HG02973 (cell line): Measurements from ENCODE around the gene VAV3.

Experiments used
- ATAC-seq: cut with Tn5 transposase; IDR thresholded peaks from one replicate; pipeline ENCODE4 v1.9.1; 2021; ENCODE audit warnings: moderate library complexity; ENCODE audit not compliant: unreplicated experiment

VAV3 gene

GRCh38 chr1:107691540-107691939, 273.4 kb downstream of the VAV3 start:
- no peak for ATAC-seq

- ATAC-seq = no peak
These were observed 274.5 kb downstream of the VAV3 start for GRCh38 chr1:107690491-107690890.

GRCh38 chr1:107689733-107690132, 275.2 kb downstream of the VAV3 start:
- no peak for ATAC-seq

DNA sequence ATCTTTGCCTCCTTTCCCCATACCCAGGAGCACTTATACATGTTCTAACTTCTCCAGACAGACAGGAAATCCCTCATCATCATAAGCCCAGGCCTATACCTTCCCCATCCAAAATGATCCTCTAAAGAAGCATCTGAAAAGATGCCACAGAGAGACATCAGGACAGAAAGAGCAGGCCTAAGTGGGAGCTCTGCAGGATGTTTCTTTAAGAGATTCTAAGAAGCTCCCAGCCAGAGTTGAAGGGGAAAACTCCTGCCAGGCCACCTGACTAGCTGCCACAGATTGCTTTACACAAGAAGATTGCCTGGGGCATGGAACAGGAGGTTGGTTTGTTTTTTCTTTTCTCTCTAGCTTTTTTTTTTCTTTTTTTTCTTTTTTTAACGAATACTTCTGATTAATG, 275.8 kb downstream of the VAV3 start:
- no peak for ATAC-seq

DNA sequence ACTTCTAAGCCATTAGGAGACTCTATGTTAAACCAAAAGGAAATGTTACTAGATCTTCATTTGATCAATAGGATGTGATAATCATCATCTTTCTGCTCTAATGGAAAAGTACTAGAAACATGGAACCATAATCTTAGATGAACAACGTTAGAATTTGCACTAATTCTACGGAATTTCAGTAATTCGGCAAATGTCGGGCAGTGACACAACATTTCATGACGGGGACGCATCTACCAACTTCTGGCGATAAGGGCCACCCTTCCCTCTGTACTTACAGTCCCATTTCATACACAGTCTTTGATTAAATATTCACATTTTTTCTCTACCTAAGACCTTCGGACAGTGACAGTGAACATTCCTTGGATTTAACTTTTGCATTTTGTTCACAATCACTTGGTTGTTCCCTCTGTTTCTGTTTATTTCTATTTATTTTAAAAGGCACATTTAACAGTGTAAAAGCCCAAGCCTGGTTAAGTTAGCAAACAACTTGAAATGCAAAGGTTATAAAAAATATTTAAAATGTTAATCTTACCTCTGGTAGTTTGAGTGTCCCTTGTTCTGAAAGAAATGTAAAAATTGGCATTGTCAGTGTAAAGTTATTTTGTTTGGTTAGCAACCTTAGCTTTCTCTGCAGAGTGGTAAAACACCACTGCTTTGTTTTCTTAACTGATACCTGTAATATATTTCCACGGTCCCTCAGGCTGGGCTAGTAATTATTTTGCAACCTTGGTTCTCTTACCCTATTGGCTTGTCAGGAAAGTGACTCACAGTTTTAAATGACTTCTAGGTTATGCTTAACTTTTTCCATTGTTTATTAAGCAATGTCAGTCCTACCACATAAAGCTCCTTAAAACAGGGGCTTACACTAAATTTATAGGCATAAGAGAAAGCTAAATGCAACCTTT, 276.9 kb downstream of the VAV3 start:
- no peak for ATAC-seq

DNA sequence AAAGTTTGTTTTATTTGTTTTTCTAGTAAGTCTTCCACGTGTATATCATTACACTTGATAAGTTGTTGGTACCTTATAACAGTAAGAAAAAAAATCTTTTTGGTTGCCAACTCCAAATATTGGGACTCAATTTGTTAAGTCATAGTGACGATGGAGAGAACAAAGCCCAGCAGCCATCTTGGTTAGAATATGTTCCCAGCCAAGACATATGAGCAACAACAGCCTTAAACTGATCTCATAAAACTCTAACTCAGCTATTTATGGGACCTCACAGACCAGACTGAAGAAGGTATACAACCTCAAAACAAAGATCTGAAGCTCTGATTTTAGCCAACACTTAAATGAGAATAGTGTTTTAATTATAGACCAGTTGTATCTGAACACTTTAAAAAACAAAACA, 281.3 kb downstream of the VAV3 start:
- ATAC-seq = no peak

DNA sequence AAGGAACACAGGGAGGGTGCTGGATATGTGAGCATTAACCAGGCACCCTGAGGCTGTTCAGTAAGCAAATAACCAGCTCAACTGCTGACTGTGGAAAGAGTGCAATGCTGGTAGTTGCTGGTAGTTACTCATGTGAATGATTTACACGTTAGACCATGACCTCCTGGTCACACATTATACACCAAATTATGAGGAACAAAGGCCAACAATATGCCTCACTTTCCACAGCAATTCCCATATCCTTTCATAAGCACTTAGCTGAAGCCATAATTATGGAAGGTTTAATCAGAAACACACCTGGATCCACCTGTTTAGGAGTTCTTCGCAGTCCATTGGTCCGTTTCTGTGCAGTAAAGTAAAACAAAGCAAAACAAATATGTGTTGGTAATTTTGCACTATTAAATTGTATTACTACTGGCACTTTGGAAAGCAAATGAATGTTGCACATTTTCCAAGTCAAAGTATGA, 281.8 kb downstream of the VAV3 start:
- no peak for ATAC-seq

- ATAC-seq = no peak
These were observed 282.5 kb downstream of the VAV3 start for GRCh38 chr1:107682467-107682866.

DNA sequence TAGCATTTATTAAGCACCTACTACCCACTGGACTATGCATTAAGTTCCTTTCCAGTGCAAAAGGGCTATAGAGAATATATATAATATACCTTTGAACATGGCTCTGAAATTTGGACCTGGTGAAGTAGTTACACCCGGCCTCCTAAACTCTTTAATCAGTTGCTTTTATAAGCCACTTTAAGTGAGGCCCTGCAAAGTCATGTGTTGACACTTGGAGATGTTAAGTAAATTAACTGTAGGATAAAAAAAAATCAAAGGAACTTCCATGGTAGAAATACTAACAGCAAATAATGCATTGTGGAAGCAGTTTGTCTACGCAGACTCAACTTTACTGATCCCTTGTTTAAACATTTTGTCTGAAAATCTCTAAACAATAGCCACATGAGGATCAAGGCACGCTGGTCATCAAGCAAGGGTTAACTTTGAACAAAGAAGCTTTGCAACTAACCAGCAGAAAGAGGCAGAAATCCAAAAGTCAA, 283.9 kb downstream of the VAV3 start:
- no peak for ATAC-seq

- no peak for ATAC-seq
These were observed 284.4 kb downstream of the VAV3 start for GRCh38 chr1:107680579-107680985.

GRCh38 chr1:107679411-107679953, 285.5 kb downstream of the VAV3 start:
- no peak for ATAC-seq

DNA sequence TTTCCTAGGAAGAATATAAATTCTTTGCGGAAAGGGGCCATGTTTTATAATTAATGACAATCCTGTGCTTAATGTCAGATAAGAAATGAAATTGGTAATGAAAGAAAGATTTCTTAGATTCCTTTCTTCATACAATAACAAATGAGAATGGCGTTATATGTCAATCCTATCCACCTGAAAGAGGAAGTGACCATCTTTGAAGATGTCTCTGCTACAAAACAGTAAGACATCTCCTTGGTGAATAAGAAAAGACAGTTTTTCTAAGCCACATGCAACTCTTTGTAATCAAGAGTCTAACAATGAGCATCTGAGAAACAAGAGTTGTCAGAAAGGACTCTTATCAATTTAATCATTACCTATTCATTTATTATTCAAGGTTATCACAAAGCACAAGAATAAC, 286.0 kb downstream of the VAV3 start:
- ATAC-seq = no peak

- ATAC-seq = no peak
These were observed 287.3 kb downstream of the VAV3 start for GRCh38 chr1:107677697-107678096.

- no peak for ATAC-seq
These were observed 290.5 kb downstream of the VAV3 start for GRCh38 chr1:107674486-107674885.

GRCh38 chr1:107673006-107673405, 292.0 kb downstream of the VAV3 start:
- ATAC-seq = no peak

DNA sequence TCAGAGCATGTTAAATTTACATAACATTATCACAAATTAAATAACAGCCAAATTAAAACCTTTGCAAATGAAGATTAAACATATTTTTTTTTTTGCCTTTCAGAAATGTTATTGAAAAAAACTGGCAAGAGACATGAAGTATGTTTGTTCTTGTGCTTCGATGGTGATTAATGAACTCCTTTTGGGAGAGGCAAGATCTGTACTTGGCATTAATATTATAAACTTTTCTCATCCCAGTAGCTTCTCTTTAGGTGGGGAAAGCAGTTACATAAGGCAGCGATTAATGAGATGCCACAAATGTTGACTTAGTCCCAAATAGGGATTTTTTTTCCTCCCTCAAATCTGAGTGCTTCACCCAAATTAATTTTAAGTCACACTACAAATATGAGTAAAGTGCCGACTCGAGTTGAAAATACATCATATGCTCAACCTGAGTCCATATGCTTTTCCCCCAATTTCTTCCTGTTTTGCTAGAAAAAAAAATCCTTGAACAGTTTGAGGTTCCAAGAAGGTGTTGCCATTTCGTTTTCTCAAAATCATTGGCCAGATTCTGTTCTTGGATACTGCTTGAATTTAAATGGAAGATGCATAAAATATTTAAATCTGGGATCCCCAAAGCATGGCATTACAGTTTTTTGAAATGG, 294.5 kb downstream of the VAV3 start:
- ATAC-seq = no peak

DNA sequence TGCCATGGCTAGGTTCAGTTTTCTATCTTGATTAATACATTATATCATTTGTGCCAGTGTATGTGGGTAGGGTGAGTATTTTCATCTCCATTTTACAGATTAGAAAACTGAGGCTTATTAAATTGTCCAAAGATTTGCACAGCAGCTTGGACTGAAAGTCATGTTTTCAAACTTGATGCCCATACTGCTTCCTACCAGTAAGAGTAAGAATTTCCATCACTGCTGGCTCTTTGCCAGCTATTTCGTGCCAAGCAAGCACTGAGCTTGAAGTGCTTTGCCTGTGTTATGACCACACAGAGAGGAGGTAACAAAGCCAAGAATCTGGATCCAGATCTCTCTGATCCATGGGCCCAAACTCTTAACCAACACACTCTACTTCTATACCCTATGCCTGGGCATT, 295.0 kb downstream of the VAV3 start:
- no peak for ATAC-seq

DNA sequence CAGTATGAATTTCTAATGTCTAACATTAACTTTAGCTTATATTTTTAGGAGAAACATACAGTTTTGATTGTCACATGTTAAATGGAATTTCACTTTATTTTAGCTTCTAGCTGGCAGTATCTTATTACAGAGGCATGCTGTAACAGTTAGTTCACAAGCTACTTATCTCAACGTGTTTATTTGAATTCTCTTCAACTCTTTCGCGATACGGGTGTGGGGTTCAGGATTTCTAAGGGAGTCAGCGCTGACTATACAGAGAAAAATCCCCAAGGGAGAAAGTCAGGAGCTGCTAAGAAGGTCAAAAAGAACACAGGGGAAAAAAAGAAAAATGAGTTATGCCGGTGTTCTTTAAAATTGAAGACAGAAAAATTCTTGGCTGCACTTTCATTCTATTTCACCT, 296.2 kb downstream of the VAV3 start:
- ATAC-seq = no peak

DNA sequence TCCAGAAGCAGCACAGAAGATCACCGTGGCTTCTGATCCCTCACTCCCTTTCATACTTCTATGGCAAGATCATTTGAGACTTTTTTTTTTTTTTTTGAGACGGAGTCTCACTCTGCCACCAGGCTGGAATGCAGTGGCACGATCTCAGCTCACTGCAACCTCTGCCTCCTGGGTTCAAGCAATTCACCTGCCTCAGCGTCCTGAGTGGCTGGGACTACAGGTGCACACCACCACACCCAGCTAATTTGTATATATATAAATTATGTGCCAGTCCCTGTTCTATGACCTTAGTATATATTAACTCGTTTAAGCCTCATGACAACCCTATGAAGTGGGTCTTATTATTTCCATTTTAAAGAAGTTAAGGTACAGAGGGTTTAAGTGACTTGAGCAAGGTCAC, 298.5 kb downstream of the VAV3 start:
- no peak for ATAC-seq

GRCh38 chr1:107664982-107665925, 299.7 kb downstream of the VAV3 start:
- no peak for ATAC-seq

- no peak for ATAC-seq
These were observed 302.0 kb downstream of the VAV3 start for GRCh38 chr1:107662971-107663370.
